SK-N-SH (cell line): ENCODE measurements around the gene PCSK6. TPM values are rescaled to one million over a fixed set of nuclear protein-coding genes. Genes with fewer than 3 reads are reported as not detected.
"Not testable (repeated sequence)": the region's sequence is repeated elsewhere in the genome, so short reads cannot be mapped to it uniquely, and the experiment has no call there.

Experiments used
- CTCF ChIA-PET: fragments of 300-600, 350-600 bp; formaldehyde crosslinking; extraction: SDS; loops from one replicate; lab custom pipeline; 2021; lab: Yijun Ruan, JAX
- POLR2A ChIA-PET: fragments of 350-600 bp; sonication (Branson Sonifier 250); formaldehyde crosslinking; extraction: SDS; loops from one replicate; lab custom pipeline; 2020; ENCODE audit warnings: antibody characterized with exemption, inconsistent platforms; lab: Yijun Ruan, JAX
- DNase-seq: peaks from one replicate; pipeline ENCODE4 v3.0.0; 2012
- H2AFZ ChIP-seq: fragments of 200-600 bp; sonication (generic); 2 replicates; pipeline ENCODE4 v1.8.1; 2016; ENCODE audit warnings: antibody characterized with exemption, mild to moderate bottlenecking, low read depth
- H3F3A ChIP-seq: fragments of 200-600 bp; sonication (generic); replicated peaks from 2 replicates; pipeline ENCODE3; 2016; ENCODE audit warnings: antibody characterized with exemption, mild to moderate bottlenecking; ENCODE audit not compliant: insufficient read depth
- H3K27ac ChIP-seq, 2 experiments: fragments of 200-500 bp in 1 of 2; fragments of 200-600 bp in 1 of 2; sonication (Bioruptor generic) in 1 of 2; sonication (generic), shearing (Covaris generic) in 1 of 2; 2 replicates each; pipeline versions ENCODE4 v1.5.1 to v1.6.1; 2014 to 2016; ENCODE audit warnings: low read depth in 2 of 2, inconsistent platforms in 1 of 2, low read length in 1 of 2, mild to moderate bottlenecking in 1 of 2, mixed read lengths in 1 of 2
- H3K27me3 ChIP-seq: fragments of 200-600 bp; sonication (generic), shearing (Covaris generic); 2 replicates; pipeline ENCODE4 v1.6.1; 2016; ENCODE audit warnings: mixed run types; ENCODE audit not compliant: insufficient read depth
- H3K36me3 ChIP-seq, 2 experiments: fragments of 200-500 bp in 1 of 2; fragments of 200-600 bp in 1 of 2; sonication (Bioruptor generic) in 1 of 2; sonication (generic) in 1 of 2; replicated peaks in 1 of 2; 2 replicates each; pipeline versions ENCODE3 to v1.5.1; 2014 to 2016; ENCODE audit warnings: low read length in 1 of 2, mild to moderate bottlenecking in 1 of 2; ENCODE audit not compliant: insufficient read depth in 2 of 2, control insufficient read depth in 1 of 2
- H3K4me1 ChIP-seq, 2 experiments: fragments of 200-500 bp in 1 of 2; fragments of 200-600 bp in 1 of 2; sonication (Bioruptor generic) in 1 of 2; sonication (generic), shearing (Covaris generic) in 1 of 2; 2 replicates each; pipeline versions ENCODE4 v1.5.1 to v1.6.1; 2014 to 2016; ENCODE audit warnings: low read depth in 1 of 2, low read length in 1 of 2, mixed run types in 1 of 2; ENCODE audit not compliant: insufficient read depth in 2 of 2, control insufficient read depth in 1 of 2
- H3K4me2 ChIP-seq: fragments of 200-600 bp; sonication (generic), shearing (Covaris generic); 2 replicates; pipeline ENCODE4 v1.6.1; 2017; ENCODE audit warnings: mixed run types
- H3K4me3 ChIP-seq, 2 experiments: fragments of 200-500 bp in 1 of 2; fragments of 200-600 bp in 1 of 2; sonication (Bioruptor generic) in 1 of 2; sonication (generic), shearing (Covaris generic) in 1 of 2; 2 replicates each; pipeline versions ENCODE4 v1.5.1 to v1.8.1; 2014 to 2016; ENCODE audit warnings: low read depth in 2 of 2, inconsistent platforms in 1 of 2, low read length in 1 of 2, mild to moderate bottlenecking in 1 of 2, mixed read lengths in 1 of 2, moderate library complexity in 1 of 2
- H3K79me2 ChIP-seq: fragments of 200-600 bp; sonication (generic); 2 replicates; pipeline ENCODE4 v1.8.1; 2017; ENCODE audit warnings: mild to moderate bottlenecking; ENCODE audit not compliant: insufficient read depth
- H3K9ac ChIP-seq: fragments of 200-600 bp; sonication (generic); 2 replicates; pipeline ENCODE4 v1.6.1; 2017; ENCODE audit warnings: mixed run types
- H3K9me2 ChIP-seq: fragments of 200-600 bp; sonication (generic); 2 replicates; pipeline ENCODE4 v1.6.1; 2017; ENCODE audit warnings: mixed run types
- H3K9me3 ChIP-seq: fragments of 200-600 bp; sonication (generic); 2 replicates; pipeline ENCODE4 v1.6.1; 2017; ENCODE audit warnings: mixed run types, mild to moderate bottlenecking, moderate library complexity
- H4K20me1 ChIP-seq: fragments of 200-600 bp; sonication (generic); 2 replicates; pipeline ENCODE4 v1.6.1; 2017; ENCODE audit warnings: mild to moderate bottlenecking, mixed run types; ENCODE audit not compliant: insufficient read depth
- CHD2 ChIP-seq: fragments of 150-350 bp; IDR thresholded peaks from 2 replicates; pipeline ENCODE4 v1.6.1; 2018; ENCODE audit warnings: low read length; ENCODE audit not compliant: partially characterized antibody
- EP300 ChIP-seq, 2 experiments: IDR thresholded peaks; 2 replicates each; pipeline versions ENCODE4 v1.4.0 to v1.6.1; 2012; ENCODE audit warnings: borderline replicate concordance in 1 of 2, low read depth in 1 of 2, low read length in 1 of 2
- EZH2phosphoT487 ChIP-seq: fragments of 200-600 bp; sonication (generic); IDR thresholded peaks from 2 replicates; pipeline ENCODE4 v1.6.1; 2017; ENCODE audit warnings: low read depth, mixed run types, mild to moderate bottlenecking, antibody characterized with exemption, moderate library complexity, borderline replicate concordance
- FOSL2 ChIP-seq: IDR thresholded peaks from 2 replicates; pipeline ENCODE4 v1.4.0; 2012; ENCODE audit warnings: low read depth, mild to moderate bottlenecking, moderate library complexity, borderline replicate concordance
- FOXJ3 ChIP-seq: sonication (generic); formaldehyde crosslinking; IDR thresholded peaks from 2 replicates; pipeline ENCODE4 v1.5.1; 2020; ENCODE audit warnings: mild to moderate bottlenecking, missing genetic modification reagents
- FOXM1 ChIP-seq: IDR thresholded peaks from 2 replicates; pipeline ENCODE4 v1.4.0; 2012; ENCODE audit warnings: low read depth, mild to moderate bottlenecking
- IRF3 ChIP-seq: fragments of 150-350 bp; IDR thresholded peaks from 2 replicates; pipeline ENCODE4 v1.6.1; 2016; ENCODE audit warnings: mild to moderate bottlenecking, low read depth, low read length
- JUND ChIP-seq: IDR thresholded peaks from 2 replicates; pipeline ENCODE4 v1.4.0; 2012
- MAX ChIP-seq: IDR thresholded peaks from 2 replicates; pipeline ENCODE4 v1.4.0; 2012; ENCODE audit warnings: low read depth
- MEF2A ChIP-seq: IDR thresholded peaks from 2 replicates; pipeline ENCODE4 v1.4.0; 2012; ENCODE audit warnings: low read depth, borderline replicate concordance
- MXI1 ChIP-seq: IDR thresholded peaks from 2 replicates; pipeline ENCODE4 v1.6.1; 2012; ENCODE audit warnings: mild to moderate bottlenecking, low read depth, low read length, improper control_type of control experiment
- NFIC ChIP-seq: IDR thresholded peaks from 2 replicates; pipeline ENCODE4 v1.4.0; 2012; ENCODE audit warnings: borderline replicate concordance
- PBX3 ChIP-seq: IDR thresholded peaks from 2 replicates; pipeline ENCODE4; 2012
- RAD21 ChIP-seq: IDR thresholded peaks from 2 replicates; pipeline ENCODE4 v1.6.1; 2012; ENCODE audit warnings: mild to moderate bottlenecking, low read length
- RCOR1 ChIP-seq: fragments of 150-350 bp; IDR thresholded peaks from 2 replicates; pipeline ENCODE4 v1.6.1; 2017; ENCODE audit warnings: antibody characterized with exemption, low read length
- SMC3 ChIP-seq: IDR thresholded peaks from 2 replicates; pipeline ENCODE4 v1.6.1; 2012; ENCODE audit warnings: low read depth, low read length, improper control_type of control experiment
- TAF1 ChIP-seq: IDR thresholded peaks from 2 replicates; pipeline ENCODE4 v1.6.1; 2012; ENCODE audit warnings: low read depth, mild to moderate bottlenecking, low read length, moderate library complexity, borderline replicate concordance
- WGBS: methylation state at CpG from one replicate; pipeline ENCODE4 v1.1.6; 2017; ENCODE audit warnings: low lambda C conversion rate; 5-methylcytosine and 5-hydroxymethylcytosine counted together
- polyA plus RNA-seq, 3 experiments: library from polyadenylated mRNA; depleted of rRNA; stranded (reverse); fragments of >200 nt; gene quantifications; 2 replicates each; pipeline ENCODE4 v1.2.3, GENCODE V29; 2012

PCSK6 gene
- polyA plus RNA-seq, 1 of the 3 experiments (the other 2 are of a cell fraction) = 0.03 TPM

GRCh38 chr15:101456057-101456739, 33.3 kb downstream of the PCSK6 start:
- Histone ChIP-seq H3K36me3 (no peaks in the 10 kb centered on the region), H3K4me2 (no peak overlapping the region), H3K9ac (no peak overlapping the region), H2AFZ (no peak overlapping the region), H3K27ac (peak overlapping the region in 1 of 2 experiments; percentile 77; a peak in 2 of 4 replicates), H3K4me1 (peaks cover 0 to 39% of the 10 kb centered on the region in 2 experiments; a peak in 2 of 4 replicates), H3K9me3 (no peaks in the 10 kb centered on the region), H3K27me3 (no peaks in the 10 kb centered on the region), H3F3A (no peaks in the 10 kb centered on the region), H3K9me2 (no peaks in the 10 kb centered on the region), H3K79me2 (no peaks in the 10 kb centered on the region), H4K20me1 (no peaks in the 10 kb centered on the region), H3K4me3 (no peak overlapping the region)
- WGBS = 69% methylated on average over 14 of the region's 14 CpGs
- POLR2A ChIA-PET = no interaction called here
- TF ChIP-seq PBX3 (no peak), JUND (no peak), NFIC (no peak), FOSL2 (no peak), TAF1 (no peak), EP300 (IDR thresholded peaks at IDR 0.05; ENCODE audit: borderline replicate concordance in 1 of 2, low read depth in 1 of 2, low read length in 1 of 2) (no peak), FOXM1 (no peak), IRF3 (no peak), MEF2A (no peak), SMC3 (no peak), MAX (no peak), FOXJ3 (CRISPR knock-in tag) (no peak)
- CTCF ChIA-PET = interaction anchor here (0.7 kb wide), 1 partner anchor 38 kb away, joined by 3 read pairs; no protein-coding TSS in a partner anchor
- no peak for DNase-seq

GRCh38 chr15:101455291-101456025, 34.0 kb downstream of the PCSK6 start:
- 30% methylated on average over 8 of the region's 11 CpGs for WGBS
- Histone ChIP-seq H3K27me3 (no peaks in the 10 kb centered on the region), H3K27ac (peak overlapping the region in 1 of 2 experiments; percentile 77; a peak in 2 of 4 replicates), H3K4me2 (no peak overlapping the region), H2AFZ (no peak overlapping the region)
- ChIA-PET CTCF (interaction anchor here (0.7 to 1.3 kb wide), 2 partner anchors 39 to 122 kb away, joined by 3 read pairs; no protein-coding TSS in a partner anchor), POLR2A (no interaction called here)
- TF ChIP-seq MXI1 (peak; percentile 60; the same call in 1 of the 2 replicates), MEF2A (no peak), CHD2 (peak; percentile 15), RAD21 (no peak), EZH2phosphoT487 (no peak), RCOR1 (0 out of 2 replicates have a peak, but pooled peaks have one; percentile 32), EP300 (IDR thresholded peaks at IDR 0.05; ENCODE audit: borderline replicate concordance in 1 of 2, low read depth in 1 of 2, low read length in 1 of 2) (peak in 1 of 2 experiments; percentile 43; a peak in 1 of 4 replicates)
- TF ChIP-seq, all 33 proteins: peak for 4
- DNase-seq = peak; percentile 63
- no peaks in the 10 kb centered on the region for H4K20me1 ChIP-seq
- H3K79me2 ChIP-seq = no peaks in the 10 kb centered on the region
- H3K4me3 ChIP-seq = no peak overlapping the region
- H3K9me3 ChIP-seq = no peaks in the 10 kb centered on the region
- H3K4me1 ChIP-seq = peaks cover 0 to 46% of the 10 kb centered on the region in 2 experiments; a peak in 2 of 4 replicates
- H3K9ac ChIP-seq = no peak overlapping the region
- H3K9me2 ChIP-seq = no peaks in the 10 kb centered on the region
- no peaks in the 10 kb centered on the region for H3F3A ChIP-seq
- H3K36me3 ChIP-seq = no peaks in the 10 kb centered on the region

GRCh38 chr15:101454781-101455180, 34.7 kb downstream of the PCSK6 start:
- DNase-seq, H3F3A ChIP-seq, H3K9ac ChIP-seq, H3K9me3 ChIP-seq, H3K4me3 ChIP-seq, H4K20me1 ChIP-seq, H3K79me2 ChIP-seq, H3K36me3 ChIP-seq, H3K9me2 ChIP-seq, H2AFZ ChIP-seq, POLR2A ChIA-PET, H3K27me3 ChIP-seq, H3K4me2 ChIP-seq: not testable (repeated sequence)
- CTCF ChIA-PET = interaction anchor here (1.3 kb wide), 1 partner anchor 122 kb away, joined by 3 read pairs; no protein-coding TSS in a partner anchor
- H3K27ac ChIP-seq = peak overlapping the region in 1 of 2 experiments; percentile 77; a peak in 2 of 4 replicates
- H3K4me1 ChIP-seq = peaks cover 0 to 53% of the 10 kb centered on the region in 2 experiments; a peak in 2 of 4 replicates
- 69% methylated on average over 5 of the region's 5 CpGs for WGBS
